ENCODE results near the gene PLA2G2D. TPM values are rescaled to one million over a fixed set of nuclear protein-coding genes. Genes with fewer than 3 reads are reported as not detected.

The PLA2G2D gene
- polyA plus RNA-seq, 3 donors, result 0.04 TPM; not detected in 2

Other genes with a start within 250 kb of the PLA2G2D start
- gene OTUD3, start 237.1 kb downstream of the PLA2G2D start, polyA plus RNA-seq (ENCODE audit: insufficient read length in 3 of 3), result 10 to 100 TPM; 13.7 to 33.7 (median 21.8) TPM
- not detected for gene PLA2G2E, start 195.9 kb downstream of the PLA2G2D start, polyA plus RNA-seq (ENCODE audit: insufficient read length in 3 of 3)
- gene PLA2G2A, start 139.9 kb downstream of the PLA2G2D start, polyA plus RNA-seq (ENCODE audit: insufficient read length in 3 of 3), result under 1 TPM in 1 of 3 donors, not detected in 2; 0.23 TPM
- gene PLA2G5, start 49.3 kb downstream of the PLA2G2D start, polyA plus RNA-seq (ENCODE audit: insufficient read length in 3 of 3), result not detected
- gene PLA2G2F, start 19.8 kb upstream of the PLA2G2D start, polyA plus RNA-seq (ENCODE audit: insufficient read length in 3 of 3), result under 1 TPM; 0.40 to 0.64 (median 0.44) TPM
- gene UBXN10, start 66.6 kb upstream of the PLA2G2D start, polyA plus RNA-seq (ENCODE audit: insufficient read length in 3 of 3), result 1 to 10 TPM; 6.0 to 6.8 (median 6.5) TPM
- under 1 TPM in 2 of 3 donors, not detected in 1; 0.12 to 0.14 TPM for gene PLA2G2C, start 67.0 kb upstream of the PLA2G2D start, polyA plus RNA-seq (ENCODE audit: insufficient read length in 3 of 3)
- 1 to 10 TPM; 1.4 to 3.3 (median 1.8) TPM for gene VWA5B1, start 171.3 kb upstream of the PLA2G2D start, polyA plus RNA-seq (ENCODE audit: insufficient read length in 3 of 3)